GM18502 (cell line): ENCODE results near the gene TBC1D3D.
"Not testable (repeated sequence)": the region's sequence is repeated elsewhere in the genome, so short reads cannot be mapped to it uniquely, and the experiment has no call there.

ENCODE experiments used
- ATAC-seq: cut with Tn5 transposase; IDR thresholded peaks from one replicate; pipeline ENCODE4 v1.9.1; 2021; ENCODE audit warnings: mild to moderate bottlenecking; ENCODE audit not compliant: unreplicated experiment, poor library complexity

The TBC1D3D gene

DNA sequence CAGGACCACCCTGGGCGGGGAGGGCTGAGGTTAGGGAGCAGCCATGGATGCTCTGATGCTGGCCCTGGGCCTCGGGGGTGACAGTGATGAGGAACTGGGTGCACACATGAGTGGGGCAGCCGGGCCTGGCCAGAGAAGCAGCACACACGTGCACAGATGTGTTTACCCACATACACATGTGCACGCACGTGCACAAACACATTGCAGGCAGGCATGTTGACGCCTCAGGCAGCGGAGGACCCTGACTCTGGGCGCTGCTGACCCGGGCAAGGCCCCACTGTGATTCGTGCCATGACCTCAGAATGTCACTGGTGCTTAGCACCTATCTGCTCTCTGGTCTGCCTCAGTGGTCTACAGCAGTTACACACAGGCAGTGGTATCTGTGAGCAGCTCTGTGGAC lies at the start of gene TBC1D3D:
Gene TBC1D3D (plus strand): TSS at position 301 of the 400 bp plus-strand sequence. CDS start 1,585 bp downstream, outside the sequence.
- not testable (repeated sequence) for ATAC-seq

GRCh38 chr17:37988960-37989359 lies 14.8 kb upstream of the TBC1D3D start, which contains the start of gene TBC1D3L:
TBC1D3L (minus strand) TSS chr17:37989060; CDS start chr17:37987520, 1,540 bp downstream.
- ATAC-seq, result not testable (repeated sequence)
